ENCODE measurements around the gene GRIA3. TPM values are rescaled to one million over a fixed set of nuclear protein-coding genes. Genes with fewer than 3 reads are reported as not detected.

The GRIA3 gene
- total RNA-seq, 1 donor from 2014 or later, result not detected

GRCh38 chrX:123442764-123443163, 258.7 kb downstream of the GRIA3 start:
- no peak for DNase-seq
- Mint-ChIP-seq H3K4me1 (no peaks in the 10 kb centered on the region), H3K27ac (no peak overlapping the region), H3K36me3 (ENCODE audit: low read depth) (no peaks in the 10 kb centered on the region), H3K9me3 (no peaks in the 10 kb centered on the region), H3K27me3 (no peaks in the 10 kb centered on the region), H3K4me3 (no peak overlapping the region)
- intact Hi-C loops (cut with micrococcal nuclease), result no loop called here

GRCh38 chrX:123447506-123447905, 263.4 kb downstream of the GRIA3 start:
- Mint-ChIP-seq H3K4me3 (no peak overlapping the region), H3K36me3 (ENCODE audit: low read depth) (no peaks in the 10 kb centered on the region), H3K9me3 (no peaks in the 10 kb centered on the region), H3K27ac (no peak overlapping the region), H3K27me3 (no peaks in the 10 kb centered on the region), H3K4me1 (no peaks in the 10 kb centered on the region)
- intact Hi-C loops (cut with micrococcal nuclease), result no loop called here
- DNase-seq, result no peak

GRCh38 chrX:123449335-123449734, 265.3 kb downstream of the GRIA3 start:
- intact Hi-C loops (cut with micrococcal nuclease), result no loop called here
- Mint-ChIP-seq H3K36me3 (ENCODE audit: low read depth) (no peaks in the 10 kb centered on the region), H3K4me3 (no peak overlapping the region), H3K9me3 (no peaks in the 10 kb centered on the region), H3K27ac (no peak overlapping the region), H3K27me3 (no peaks in the 10 kb centered on the region), H3K4me1 (no peaks in the 10 kb centered on the region)
- no peak for DNase-seq

- intact Hi-C loops (cut with micrococcal nuclease), result no loop called here
- Mint-ChIP-seq H3K27me3 (no peaks in the 10 kb centered on the region), H3K36me3 (ENCODE audit: low read depth) (no peaks in the 10 kb centered on the region), H3K9me3 (no peaks in the 10 kb centered on the region), H3K4me1 (no peaks in the 10 kb centered on the region), H3K27ac (no peak overlapping the region), H3K4me3 (no peak overlapping the region)
- DNase-seq, result no peak
Observed at GRCh38 chrX:123450222-123450621, 266.1 kb downstream of the GRIA3 start.

DNA sequence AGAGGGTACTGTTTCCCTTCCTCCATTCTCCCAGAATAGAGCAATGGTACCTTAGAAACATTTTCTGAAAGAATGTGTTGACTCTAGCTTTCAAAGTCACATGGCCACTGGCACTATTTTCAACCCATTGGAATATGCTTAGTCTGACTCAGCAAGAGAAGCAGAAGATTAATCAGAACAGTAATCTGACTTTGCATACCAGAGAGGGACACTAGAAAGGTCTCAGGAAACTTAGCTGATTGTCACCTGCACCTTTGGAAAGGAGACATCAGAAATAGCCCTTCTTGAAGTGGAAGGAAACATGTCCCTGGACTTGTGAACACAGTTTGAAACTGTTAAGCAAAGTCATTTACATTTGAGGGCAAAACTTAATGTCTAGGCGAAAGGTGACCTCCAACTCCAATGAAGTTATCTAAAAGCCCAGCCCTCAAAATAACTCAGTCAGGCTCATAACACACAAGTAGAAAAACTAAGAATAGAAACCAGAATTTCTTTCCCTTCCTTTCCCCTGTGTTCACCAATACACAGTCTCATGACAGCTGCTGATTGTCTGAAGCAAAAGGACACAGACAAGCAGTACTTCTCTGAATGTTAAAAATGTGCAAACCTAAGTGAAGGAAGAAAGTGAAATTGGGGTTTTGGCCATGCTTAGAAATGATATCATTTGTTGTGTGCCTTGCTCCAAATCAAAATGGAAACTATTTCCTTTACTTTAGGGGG, 270.8 kb downstream of the GRIA3 start:
- intact Hi-C loops (cut with micrococcal nuclease), result no loop called here
- Mint-ChIP-seq H3K4me3 (no peak overlapping the region), H3K27me3 (no peaks in the 10 kb centered on the region), H3K36me3 (ENCODE audit: low read depth) (no peaks in the 10 kb centered on the region), H3K4me1 (no peaks in the 10 kb centered on the region), H3K27ac (no peak overlapping the region), H3K9me3 (no peaks in the 10 kb centered on the region)
- no peak for DNase-seq

DNA sequence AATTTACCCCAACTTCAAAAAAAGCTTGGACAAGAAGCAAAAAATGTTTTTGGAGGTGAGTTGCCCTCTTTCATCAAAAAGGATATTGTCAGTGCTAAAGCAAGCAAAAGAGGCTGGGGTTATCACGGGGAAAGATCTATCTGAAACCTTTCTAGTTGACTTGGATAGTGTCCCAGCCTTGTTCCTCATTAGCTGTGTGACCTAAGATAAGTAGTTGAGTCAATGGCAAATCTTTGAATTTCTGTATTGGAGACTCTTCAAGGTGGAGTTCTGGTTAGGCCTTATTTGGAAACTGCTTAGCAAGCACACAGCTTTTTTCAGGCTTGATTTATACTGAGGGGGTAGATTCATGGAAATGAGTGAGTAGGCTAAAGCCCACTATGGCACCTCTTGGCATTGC, 271.6 kb downstream of the GRIA3 start:
- Mint-ChIP-seq H3K36me3 (ENCODE audit: low read depth) (no peaks in the 10 kb centered on the region), H3K27me3 (no peaks in the 10 kb centered on the region), H3K27ac (no peak overlapping the region), H3K4me1 (no peaks in the 10 kb centered on the region), H3K4me3 (no peak overlapping the region), H3K9me3 (no peaks in the 10 kb centered on the region)
- intact Hi-C loops (cut with micrococcal nuclease), result no loop called here
- no peak for DNase-seq

DNA sequence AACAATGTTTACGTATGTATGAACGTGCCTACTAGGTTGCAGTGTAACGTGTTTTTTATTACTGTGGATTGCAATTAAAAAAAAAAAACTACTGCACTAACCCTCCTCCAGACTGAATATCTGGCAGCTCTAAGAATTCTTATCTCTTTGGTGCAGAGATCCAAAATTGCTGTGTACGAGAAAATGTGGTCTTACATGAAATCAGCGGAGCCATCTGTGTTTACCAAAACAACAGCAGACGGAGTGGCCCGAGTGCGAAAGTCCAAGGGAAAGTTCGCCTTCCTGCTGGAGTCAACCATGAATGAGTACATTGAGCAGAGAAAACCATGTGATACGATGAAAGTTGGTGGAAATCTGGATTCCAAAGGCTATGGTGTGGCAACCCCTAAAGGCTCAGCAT, 280.6 kb downstream of the GRIA3 start:
- no peaks in the 10 kb centered on the region for H3K9me3 Mint-ChIP-seq

GRCh38 chrX:123468481-123468880, 284.4 kb downstream of the GRIA3 start:
- H3K4me3 Mint-ChIP-seq, result no peak overlapping the region
- intact Hi-C loops (cut with micrococcal nuclease), result no loop called here

More for the DNA sequence above, 280.6 kb downstream of the GRIA3 start:
- H3K4me1 Mint-ChIP-seq, result no peaks in the 10 kb centered on the region
- no peak overlapping the region for H3K27ac Mint-ChIP-seq
- no peak for DNase-seq
- intact Hi-C loops (cut with micrococcal nuclease), result no loop called here
- H3K36me3 Mint-ChIP-seq (ENCODE audit: low read depth), result no peaks in the 10 kb centered on the region
- H3K27me3 Mint-ChIP-seq, result no peaks in the 10 kb centered on the region
- no peak overlapping the region for H3K4me3 Mint-ChIP-seq

DNA sequence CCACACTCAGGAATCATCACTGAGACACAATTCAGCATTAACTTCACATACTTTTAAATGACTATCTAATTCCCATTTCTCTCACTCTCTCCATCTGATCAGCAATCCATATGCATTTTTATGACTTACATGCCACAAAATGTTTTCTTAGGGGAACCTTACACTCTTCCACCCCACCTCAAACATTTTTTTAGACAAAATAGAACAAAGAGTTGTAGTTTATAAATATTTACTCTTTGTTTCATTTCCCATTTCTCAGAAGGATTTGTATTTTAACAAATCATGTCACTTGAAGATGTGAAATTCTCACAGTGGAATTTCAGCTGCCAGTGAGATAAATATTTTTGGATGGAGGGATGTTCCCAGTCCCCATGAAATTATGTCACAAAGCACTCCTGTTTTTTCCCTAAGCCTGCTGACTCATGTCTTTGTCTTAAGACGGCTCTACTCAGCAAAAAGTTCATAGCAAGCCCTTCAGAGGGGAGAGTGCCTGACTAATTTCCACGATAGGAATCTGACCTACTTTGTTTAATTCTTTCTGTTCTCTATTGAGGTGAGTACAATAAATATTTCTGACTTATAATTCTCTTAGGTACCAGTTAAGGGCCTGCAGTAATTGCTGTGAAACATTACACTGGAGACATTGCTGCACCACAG, 291.1 kb downstream of the GRIA3 start:
- no peak for DNase-seq
- Mint-ChIP-seq H3K27ac (no peak overlapping the region), H3K36me3 (ENCODE audit: low read depth) (no peaks in the 10 kb centered on the region), H3K9me3 (no peaks in the 10 kb centered on the region), H3K4me3 (no peak overlapping the region), H3K4me1 (no peaks in the 10 kb centered on the region), H3K27me3 (no peaks in the 10 kb centered on the region)
- intact Hi-C loops (cut with micrococcal nuclease), result no loop called here

More at GRCh38 chrX:123468481-123468880, 284.4 kb downstream of the GRIA3 start:
- H3K9me3 Mint-ChIP-seq, result no peaks in the 10 kb centered on the region
- no peaks in the 10 kb centered on the region for H3K36me3 Mint-ChIP-seq (ENCODE audit: low read depth)
- no peaks in the 10 kb centered on the region for H3K4me1 Mint-ChIP-seq
- no peak overlapping the region for H3K27ac Mint-ChIP-seq
- no peak for DNase-seq
- H3K27me3 Mint-ChIP-seq, result no peaks in the 10 kb centered on the region

GRCh38 chrX:123476611-123477219, 292.6 kb downstream of the GRIA3 start:
- H3K36me3 Mint-ChIP-seq (ENCODE audit: low read depth), result no peaks in the 10 kb centered on the region
- no peaks in the 10 kb centered on the region for H3K27me3 Mint-ChIP-seq
- H3K27ac Mint-ChIP-seq, result no peak overlapping the region
- no peaks in the 10 kb centered on the region for H3K9me3 Mint-ChIP-seq
- no peak for DNase-seq
- H3K4me3 Mint-ChIP-seq, result no peak overlapping the region
- no peaks in the 10 kb centered on the region for H3K4me1 Mint-ChIP-seq
- intact Hi-C loops (cut with micrococcal nuclease), result no loop called here

DNA sequence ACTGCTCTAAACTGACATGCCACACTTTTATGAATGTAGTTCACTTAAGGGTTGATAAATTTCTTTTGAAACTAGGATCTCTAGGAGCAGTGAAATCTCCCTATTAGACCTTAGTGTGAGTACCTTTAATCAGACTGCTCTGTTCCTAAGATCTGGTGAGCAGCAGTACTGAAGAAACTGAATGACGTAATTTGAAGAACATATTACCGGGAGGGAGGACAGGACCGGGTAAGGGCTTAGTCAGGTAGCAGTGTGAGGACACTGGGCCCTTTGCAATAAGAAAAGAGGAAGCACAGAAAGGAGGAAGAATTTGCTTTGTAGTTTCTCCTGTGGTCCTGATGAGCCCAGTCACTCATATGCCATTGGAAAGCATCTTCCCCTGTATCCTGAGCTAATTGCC, 293.6 kb downstream of the GRIA3 start:
- H3K4me3 Mint-ChIP-seq, result no peak overlapping the region
- no peaks in the 10 kb centered on the region for H3K9me3 Mint-ChIP-seq
- no peaks in the 10 kb centered on the region for H3K27me3 Mint-ChIP-seq
- H3K36me3 Mint-ChIP-seq (ENCODE audit: low read depth), result no peaks in the 10 kb centered on the region
- H3K27ac Mint-ChIP-seq, result no peak overlapping the region
- no peaks in the 10 kb centered on the region for H3K4me1 Mint-ChIP-seq
- intact Hi-C loops (cut with micrococcal nuclease), result no loop called here
- no peak for DNase-seq

GRCh38 chrX:123481913-123482851, 298.1 kb downstream of the GRIA3 start:
- DNase-seq, result no peak
- no peaks in the 10 kb centered on the region for H3K36me3 Mint-ChIP-seq (ENCODE audit: low read depth)
- no peak overlapping the region for H3K4me3 Mint-ChIP-seq
- no peaks in the 10 kb centered on the region for H3K9me3 Mint-ChIP-seq
- H3K4me1 Mint-ChIP-seq, result no peaks in the 10 kb centered on the region
- H3K27ac Mint-ChIP-seq, result no peak overlapping the region
- no peaks in the 10 kb centered on the region for H3K27me3 Mint-ChIP-seq
- intact Hi-C loops (cut with micrococcal nuclease), result no loop called here

GRCh38 chrX:123486297-123486696, 302.2 kb downstream of the GRIA3 start:
- H3K4me1 Mint-ChIP-seq, result no peaks in the 10 kb centered on the region
- H3K4me3 Mint-ChIP-seq, result no peak overlapping the region
- intact Hi-C loops (cut with micrococcal nuclease), result no loop called here
- DNase-seq, result no peak
- H3K9me3 Mint-ChIP-seq, result no peaks in the 10 kb centered on the region
- no peaks in the 10 kb centered on the region for H3K27me3 Mint-ChIP-seq
- H3K27ac Mint-ChIP-seq, result no peak overlapping the region
- no peaks in the 10 kb centered on the region for H3K36me3 Mint-ChIP-seq (ENCODE audit: low read depth)

- H3K4me3 Mint-ChIP-seq, result no peak overlapping the region
- H3K27ac Mint-ChIP-seq, result no peak overlapping the region
- no peaks in the 10 kb centered on the region for H3K27me3 Mint-ChIP-seq
- intact Hi-C loops (cut with micrococcal nuclease), result no loop called here
- H3K9me3 Mint-ChIP-seq, result no peaks in the 10 kb centered on the region
- H3K36me3 Mint-ChIP-seq (ENCODE audit: low read depth), result no peaks in the 10 kb centered on the region
- no peaks in the 10 kb centered on the region for H3K4me1 Mint-ChIP-seq
- no peak for DNase-seq
Observed at GRCh38 chrX:123487236-123487635, 303.2 kb downstream of the GRIA3 start.
